Globus pallidus (tissue), 1 donor: Measurements from ENCODE around the gene ALG14.
"Not testable (repeated sequence)": the region's sequence is repeated elsewhere in the genome, so short reads cannot be mapped to it uniquely, and the experiment has no call there.

Experiments
- DNase-seq: peaks from one replicate; pipeline ENCODE4 v3.0.0-alpha.2; 2015; ENCODE audit warnings: low spot score

The ALG14 gene

GRCh38 chr1:95086949-95087533, 14.3 kb upstream of the ALG14 start:
- no peak for DNase-seq

GRCh38 chr1:95085376-95085775, 12.6 kb upstream of the ALG14 start:
- no peak for DNase-seq

GRCh38 chr1:95084317-95085176, 11.8 kb upstream of the ALG14 start:
- peak; percentile 66 for DNase-seq

- no peak for DNase-seq
Observed at GRCh38 chr1:95080879-95081278, 8.1 kb upstream of the ALG14 start.

GRCh38 chr1:95080446-95080845, 7.7 kb upstream of the ALG14 start:
- peak; percentile 42 for DNase-seq

GRCh38 chr1:95076034-95076433, 3.3 kb upstream of the ALG14 start:
- no peak for DNase-seq

GRCh38 chr1:95073446-95073845, 695 bp upstream of the ALG14 start:
- peak; percentile 13 for DNase-seq

GRCh38 chr1:95072117-95072516, 634 bp downstream of the ALG14 start:
- no peak for DNase-seq

- DNase-seq: no peak
Observed at GRCh38 chr1:95071539-95071938, 1.2 kb downstream of the ALG14 start.

- no peak for DNase-seq
Observed at GRCh38 chr1:95069710-95070093, 3.0 kb downstream of the ALG14 start.

GRCh38 chr1:95068956-95069709, 3.6 kb downstream of the ALG14 start:
- DNase-seq: no peak

- DNase-seq: no peak
Observed at GRCh38 chr1:95067568-95067967, 5.2 kb downstream of the ALG14 start.

- no peak for DNase-seq
Observed at GRCh38 chr1:95067062-95067461, 5.7 kb downstream of the ALG14 start.

GRCh38 chr1:95061445-95062006, 11.2 kb downstream of the ALG14 start:
- DNase-seq: no peak

GRCh38 chr1:95058974-95059373, 13.8 kb downstream of the ALG14 start:
- DNase-seq: no peak

- no peak for DNase-seq
Observed at GRCh38 chr1:95057351-95057750, 15.4 kb downstream of the ALG14 start.

GRCh38 chr1:95049935-95050334, 22.8 kb downstream of the ALG14 start:
- no peak for DNase-seq

GRCh38 chr1:95048317-95048716, 24.4 kb downstream of the ALG14 start:
- DNase-seq: no peak

GRCh38 chr1:95047624-95048023, 25.1 kb downstream of the ALG14 start:
- not testable (repeated sequence) for DNase-seq

- no peak for DNase-seq
Observed at GRCh38 chr1:95046359-95046758, 26.4 kb downstream of the ALG14 start.

GRCh38 chr1:95043141-95043980, 29.4 kb downstream of the ALG14 start:
- peak; percentile 89 for DNase-seq

- DNase-seq: no peak
Observed at GRCh38 chr1:95042286-95042685, 30.5 kb downstream of the ALG14 start.
